DMS79 treated with DMSO at 0.1 percent for 48 hours (cell line): Measurements from ENCODE around the gene GSC.
"Not testable (repeated sequence)": the region's sequence is repeated elsewhere in the genome, so short reads cannot be mapped to it uniquely, and the experiment has no call there.

Experiments
- DNase-seq: peaks from one replicate; lab custom pipeline; 2025; lab: John Stamatoyannopoulos, UW

Gene GSC

GRCh38 chr14:94769391-94770250 is at the start of gene GSC:
Gene GSC, minus strand, starts transcription at chr14:94770113. Its CDS starts 98 bp downstream, at chr14:94770015.
- DNase-seq = peak; percentile 47

- no peak for DNase-seq
Observed at GRCh38 chr14:94819531-94819930, 49.6 kb upstream of the GSC start.

GRCh38 chr14:94816113-94816512 is 46.2 kb upstream of the GSC start:
- DNase-seq = no peak

GRCh38 chr14:94805680-94806288 is 35.9 kb upstream of the GSC start:
- no peak for DNase-seq

- DNase-seq = no peak
Observed at GRCh38 chr14:94801225-94801624, 31.3 kb upstream of the GSC start.

GRCh38 chr14:94800764-94801163 is 30.9 kb upstream of the GSC start:
- not testable (repeated sequence) for DNase-seq

GRCh38 chr14:94797887-94798286 is 28.0 kb upstream of the GSC start:
- no peak for DNase-seq

GRCh38 chr14:94796278-94796677 is 26.4 kb upstream of the GSC start:
- no peak for DNase-seq

- DNase-seq = no peak
Observed at GRCh38 chr14:94795372-94795771, 25.5 kb upstream of the GSC start.

- no peak for DNase-seq
Observed at GRCh38 chr14:94793901-94794300, 24.0 kb upstream of the GSC start.

GRCh38 chr14:94787655-94788054 is 17.7 kb upstream of the GSC start:
- no peak for DNase-seq

GRCh38 chr14:94787092-94787491 is 17.2 kb upstream of the GSC start:
- no peak for DNase-seq

GRCh38 chr14:94780536-94781399 is 10.9 kb upstream of the GSC start:
- DNase-seq = no peak

GRCh38 chr14:94779713-94780112 is 9.8 kb upstream of the GSC start:
- DNase-seq = no peak

- DNase-seq = no peak
Observed at GRCh38 chr14:94775871-94776210, 5.9 kb upstream of the GSC start.

GRCh38 chr14:94775091-94775870 is 5.4 kb upstream of the GSC start:
- no peak for DNase-seq

GRCh38 chr14:94774344-94775090 is 4.6 kb upstream of the GSC start:
- no peak for DNase-seq

GRCh38 chr14:94773655-94774343 is 3.9 kb upstream of the GSC start:
- DNase-seq = no peak

- DNase-seq = no peak
Observed at GRCh38 chr14:94773061-94773648, 3.2 kb upstream of the GSC start.

GRCh38 chr14:94772548-94772947 is 2.6 kb upstream of the GSC start:
- no peak for DNase-seq
